ENCODE measurements around the gene HABP4.
"Not testable (repeated sequence)": the region's sequence is repeated elsewhere in the genome, so short reads cannot be mapped to it uniquely, and the experiment has no call there.

The HABP4 gene

GRCh38 chr9:96500696-96501632 lies 51.0 kb downstream of the HABP4 start:
- WGBS: 89% methylated on average over 13 of the region's 14 CpGs
- H3K9me3 ChIP-seq (ENCODE audit: insufficient read depth, low read depth, low read length): no peaks in the 10 kb centered on the region
- 0 out of 2 replicates have a peak, but pooled peaks cover 2% of the 10 kb centered on the region for H3K36me3 ChIP-seq (ENCODE audit: insufficient read depth, low read length)
- H3K9ac ChIP-seq (ENCODE audit: low read depth, low read length): no peak overlapping the region
- H3K27me3 ChIP-seq (ENCODE audit: insufficient read depth, low read length): no peaks in the 10 kb centered on the region
- peaks cover 22% of the 10 kb centered on the region for H3K4me1 ChIP-seq (ENCODE audit: insufficient read depth, low read length)
- H3K27ac ChIP-seq (ENCODE audit: low read depth, low read length): no peak overlapping the region
- no peak overlapping the region for H3K4me3 ChIP-seq (ENCODE audit: low read length)

GRCh38 chr9:96501633-96502538 lies 51.9 kb downstream of the HABP4 start:
- Histone ChIP-seq H3K9me3 (ENCODE audit: insufficient read depth, low read depth, low read length) (no peaks in the 10 kb centered on the region), H3K9ac (ENCODE audit: low read depth, low read length) (no peak overlapping the region), H3K27me3 (ENCODE audit: insufficient read depth, low read length) (no peaks in the 10 kb centered on the region), H3K36me3 (ENCODE audit: insufficient read depth, low read length) (0 out of 2 replicates have a peak, but pooled peaks cover 3% of the 10 kb centered on the region), H3K4me3 (ENCODE audit: low read length) (no peak overlapping the region), H3K4me1 (ENCODE audit: insufficient read depth, low read length) (peaks cover 22% of the 10 kb centered on the region), H3K27ac (ENCODE audit: low read depth, low read length) (no peak overlapping the region)
- 97% methylated on average over 15 of the region's 15 CpGs for WGBS

DNA sequence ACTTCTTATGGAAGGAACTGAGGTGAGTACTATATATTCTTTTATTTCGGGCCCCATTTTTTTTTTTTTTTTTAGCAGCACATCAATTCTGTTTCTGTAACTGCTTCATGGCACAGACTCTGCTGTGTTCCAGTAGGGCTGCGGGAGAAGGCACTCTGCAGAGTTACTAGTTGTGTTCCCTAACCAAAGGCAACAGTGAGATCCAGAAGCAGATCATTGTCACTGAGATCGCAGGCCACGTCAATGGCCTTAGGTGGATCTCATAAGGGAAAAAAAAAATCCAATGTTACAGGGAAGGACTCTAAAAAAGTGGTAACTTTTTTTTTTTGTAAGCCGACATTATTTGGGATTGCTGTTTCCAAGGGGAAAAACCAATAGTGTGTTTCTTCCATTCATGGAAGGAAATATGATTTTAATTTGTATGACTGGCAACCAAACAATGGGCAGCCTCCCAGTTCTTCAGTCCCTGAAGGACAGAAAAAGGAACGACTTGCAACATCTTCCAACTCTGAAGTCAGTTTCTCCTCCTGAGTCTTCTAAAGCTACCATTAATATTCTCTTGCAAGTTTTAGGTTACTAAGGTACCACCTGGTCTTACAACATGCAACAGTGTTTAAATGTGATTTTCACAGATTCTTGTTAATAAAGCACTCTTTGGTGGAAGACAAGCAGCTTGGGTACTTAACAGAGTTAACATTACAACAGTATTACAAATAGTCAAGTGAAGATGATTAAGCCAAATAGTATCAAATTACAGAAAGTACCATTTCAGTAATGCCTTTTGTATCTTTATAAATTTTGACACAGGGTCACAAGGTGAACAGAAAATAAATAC lies 52.8 kb downstream of the HABP4 start:
- peaks cover 22% of the 10 kb centered on the region for H3K4me1 ChIP-seq (ENCODE audit: insufficient read depth, low read length)
- H3K27me3 ChIP-seq (ENCODE audit: insufficient read depth, low read length): no peaks in the 10 kb centered on the region
- 0 out of 2 replicates have a peak, but pooled peaks cover 3% of the 10 kb centered on the region for H3K36me3 ChIP-seq (ENCODE audit: insufficient read depth, low read length)
- no peak overlapping the region for H3K27ac ChIP-seq (ENCODE audit: low read depth, low read length)
- 91% methylated on average over 6 of the region's 6 CpGs for WGBS
- no peak overlapping the region for H3K9ac ChIP-seq (ENCODE audit: low read depth, low read length)
- H3K9me3 ChIP-seq (ENCODE audit: insufficient read depth, low read depth, low read length): no peaks in the 10 kb centered on the region
- no peak overlapping the region for H3K4me3 ChIP-seq (ENCODE audit: low read length)

DNA sequence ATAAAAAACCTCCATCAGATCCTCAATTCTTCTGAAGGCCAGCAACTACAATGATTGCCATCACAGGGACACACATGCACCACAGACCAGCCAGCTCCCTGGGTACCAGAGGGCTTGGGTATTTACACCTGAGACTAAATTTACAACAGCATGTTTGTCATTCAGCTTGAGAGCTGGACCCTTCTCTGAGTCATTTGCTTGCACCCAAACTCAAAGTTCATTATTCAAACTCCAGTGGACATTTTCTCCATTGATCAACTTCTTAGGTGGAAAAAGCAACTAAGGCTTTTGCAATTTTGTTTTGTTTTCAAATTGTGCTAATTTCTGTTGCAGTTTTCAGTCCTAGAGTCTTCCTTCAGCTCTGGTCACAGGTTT lies 53.4 kb downstream of the HABP4 start:
- H3K4me3 ChIP-seq (ENCODE audit: low read length); H3K9me3 ChIP-seq (ENCODE audit: insufficient read depth, low read depth, low read length); H3K36me3 ChIP-seq (ENCODE audit: insufficient read depth, low read length); H3K9ac ChIP-seq (ENCODE audit: low read depth, low read length); H3K27ac ChIP-seq (ENCODE audit: low read depth, low read length); H3K27me3 ChIP-seq (ENCODE audit: insufficient read depth, low read length): not testable (repeated sequence)
- H3K4me1 ChIP-seq (ENCODE audit: insufficient read depth, low read length): peaks cover 22% of the 10 kb centered on the region

GRCh38 chr9:96503918-96504317 lies 53.9 kb downstream of the HABP4 start:
- H3K27me3 ChIP-seq (ENCODE audit: insufficient read depth, low read length): no peaks in the 10 kb centered on the region
- H3K4me1 ChIP-seq (ENCODE audit: insufficient read depth, low read length): peaks cover 22% of the 10 kb centered on the region
- no peak overlapping the region for H3K27ac ChIP-seq (ENCODE audit: low read depth, low read length)
- H3K9me3 ChIP-seq (ENCODE audit: insufficient read depth, low read depth, low read length): no peaks in the 10 kb centered on the region
- WGBS: 91% methylated on average over 11 of the region's 11 CpGs
- H3K4me3 ChIP-seq (ENCODE audit: low read length): no peak overlapping the region
- H3K9ac ChIP-seq (ENCODE audit: low read depth, low read length): no peak overlapping the region
- 0 out of 2 replicates have a peak, but pooled peaks cover 5% of the 10 kb centered on the region for H3K36me3 ChIP-seq (ENCODE audit: insufficient read depth, low read length)

DNA sequence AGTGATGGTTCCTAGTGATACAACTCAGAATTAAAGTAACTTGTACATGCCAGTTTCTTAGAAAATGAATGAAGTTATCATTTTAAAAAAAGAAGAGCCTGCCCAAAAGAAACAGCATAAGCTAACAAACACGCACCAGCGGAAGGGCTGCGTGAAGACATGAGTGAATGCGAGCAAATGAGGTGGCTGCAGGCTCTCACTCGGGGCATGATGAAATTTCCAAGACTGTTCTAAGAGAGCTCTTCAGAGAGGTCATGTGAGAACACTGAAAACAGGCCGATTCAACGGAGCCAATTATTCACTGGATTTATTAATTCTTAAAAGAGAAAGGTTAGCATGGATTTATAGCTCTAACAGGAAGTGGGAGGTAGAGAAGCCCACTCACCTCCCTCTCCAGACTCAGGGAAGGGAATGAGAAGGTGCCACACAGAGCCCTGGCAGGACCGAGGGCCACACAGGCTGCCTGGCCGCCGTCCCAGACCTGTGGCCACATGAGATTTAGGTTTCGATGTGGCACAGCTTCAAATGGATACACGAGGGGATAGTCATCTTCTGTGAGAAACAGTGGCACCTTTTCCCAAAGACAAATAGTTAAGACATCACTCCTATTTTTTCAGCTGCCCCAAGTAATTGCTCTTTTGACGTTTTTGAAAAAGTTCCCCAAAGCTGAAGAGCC lies 55.5 kb downstream of the HABP4 start:
- H3K9ac ChIP-seq (ENCODE audit: low read depth, low read length): no peak overlapping the region
- WGBS: 95% methylated on average over 13 of the region's 13 CpGs
- H3K4me3 ChIP-seq (ENCODE audit: low read length): no peak overlapping the region

DNA sequence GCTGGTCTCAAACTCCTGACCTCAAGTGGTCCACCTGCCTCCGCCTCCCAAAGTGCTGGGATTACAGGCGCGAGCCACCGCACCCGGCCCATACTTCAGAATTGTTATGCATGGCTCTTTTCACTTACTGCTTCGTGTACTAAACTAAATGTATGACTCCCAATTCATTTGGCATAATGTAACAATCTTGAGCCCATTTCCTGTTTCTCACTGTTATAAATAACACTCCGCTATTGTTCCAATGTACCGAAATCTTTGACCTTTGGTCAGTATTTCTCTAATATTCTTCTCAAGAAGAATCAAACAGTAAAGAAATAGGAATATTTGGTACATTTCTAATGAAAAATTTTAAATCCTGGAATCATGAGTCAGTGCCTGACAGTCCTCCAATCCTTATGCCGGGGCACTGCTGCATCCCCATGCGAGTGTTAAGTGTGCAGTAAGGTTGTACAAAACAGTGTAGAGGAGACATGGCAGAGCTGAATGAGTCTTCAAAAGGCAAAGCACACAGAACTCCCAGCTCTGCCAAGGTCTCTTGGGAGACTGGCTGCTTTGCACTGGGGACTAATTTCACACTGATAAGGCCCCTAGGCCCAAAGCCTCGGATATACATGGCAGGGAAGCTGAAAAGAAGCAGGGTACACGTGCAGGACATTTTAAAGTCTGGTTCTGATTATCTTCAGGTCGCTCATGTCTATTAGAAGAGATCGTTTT lies 58.4 kb downstream of the HABP4 start:
- peaks cover 20% of the 10 kb centered on the region for H3K36me3 ChIP-seq (ENCODE audit: insufficient read depth, low read length)
- H3K9ac ChIP-seq (ENCODE audit: low read depth, low read length): no peak overlapping the region
- H3K27me3 ChIP-seq (ENCODE audit: insufficient read depth, low read length): no peaks in the 10 kb centered on the region
- no peak overlapping the region for H3K4me3 ChIP-seq (ENCODE audit: low read length)
- H3K4me1 ChIP-seq (ENCODE audit: insufficient read depth, low read length): peaks cover 18% of the 10 kb centered on the region
- H3K27ac ChIP-seq (ENCODE audit: low read depth, low read length): no peak overlapping the region
- H3K9me3 ChIP-seq (ENCODE audit: insufficient read depth, low read depth, low read length): no peaks in the 10 kb centered on the region
- 94% methylated on average over 14 of the region's 14 CpGs for WGBS

More for the DNA sequence above, 55.5 kb downstream of the HABP4 start:
- Histone ChIP-seq H3K27me3 (ENCODE audit: insufficient read depth, low read length) (no peaks in the 10 kb centered on the region), H3K27ac (ENCODE audit: low read depth, low read length) (no peak overlapping the region), H3K36me3 (ENCODE audit: insufficient read depth, low read length) (peaks cover 10% of the 10 kb centered on the region; the same call in 1 of the 2 replicates), H3K4me1 (ENCODE audit: insufficient read depth, low read length) (peaks cover 34% of the 10 kb centered on the region), H3K9me3 (ENCODE audit: insufficient read depth, low read depth, low read length) (no peaks in the 10 kb centered on the region)

GRCh38 chr9:96509026-96509425 lies 59.1 kb downstream of the HABP4 start:
- WGBS: 92% methylated on average over 5 of the region's 5 CpGs
- H3K9ac ChIP-seq (ENCODE audit: low read depth, low read length): no peak overlapping the region; the same call in 1 of the 2 replicates
- H3K4me1 ChIP-seq (ENCODE audit: insufficient read depth, low read length): peaks cover 12% of the 10 kb centered on the region
- no peaks in the 10 kb centered on the region for H3K27me3 ChIP-seq (ENCODE audit: insufficient read depth, low read length)
- H3K27ac ChIP-seq (ENCODE audit: low read depth, low read length): no peak overlapping the region
- H3K36me3 ChIP-seq (ENCODE audit: insufficient read depth, low read length): peaks cover 26% of the 10 kb centered on the region
- H3K4me3 ChIP-seq (ENCODE audit: low read length): no peak overlapping the region
- H3K9me3 ChIP-seq (ENCODE audit: insufficient read depth, low read depth, low read length): no peaks in the 10 kb centered on the region

GRCh38 chr9:96509848-96510247 lies 59.9 kb downstream of the HABP4 start:
- Histone ChIP-seq H3K4me3 (ENCODE audit: low read length) (no peak overlapping the region), H3K27ac (ENCODE audit: low read depth, low read length) (peak overlapping the region; percentile 80), H3K27me3 (ENCODE audit: insufficient read depth, low read length) (no peaks in the 10 kb centered on the region), H3K9me3 (ENCODE audit: insufficient read depth, low read depth, low read length) (no peaks in the 10 kb centered on the region), H3K36me3 (ENCODE audit: insufficient read depth, low read length) (peaks cover 34% of the 10 kb centered on the region), H3K4me1 (ENCODE audit: insufficient read depth, low read length) (peaks cover 12% of the 10 kb centered on the region), H3K9ac (ENCODE audit: low read depth, low read length) (peak overlapping the region; percentile 23; the same call in 1 of the 2 replicates)
- 74% methylated on average over 2 of the region's 2 CpGs for WGBS

GRCh38 chr9:96510258-96510657 lies 60.3 kb downstream of the HABP4 start:
- 81% methylated on average over 3 of the region's 4 CpGs for WGBS
- no peak overlapping the region for H3K4me3 ChIP-seq (ENCODE audit: low read length)
- H3K9me3 ChIP-seq (ENCODE audit: insufficient read depth, low read depth, low read length): no peaks in the 10 kb centered on the region

More at GRCh38 chr9:96510258-96510657, 60.3 kb downstream of the HABP4 start:
- H3K36me3 ChIP-seq (ENCODE audit: insufficient read depth, low read length): peaks cover 36% of the 10 kb centered on the region
- H3K27me3 ChIP-seq (ENCODE audit: insufficient read depth, low read length): no peaks in the 10 kb centered on the region
- H3K27ac ChIP-seq (ENCODE audit: low read depth, low read length): peak overlapping the region; percentile 80
- H3K4me1 ChIP-seq (ENCODE audit: insufficient read depth, low read length): peaks cover 12% of the 10 kb centered on the region
- H3K9ac ChIP-seq (ENCODE audit: low read depth, low read length): peak overlapping the region; percentile 23; the same call in 1 of the 2 replicates
